Esophagus mucosa (tissue), 1 donor: ENCODE measurements around the gene PARP6. TPM values are rescaled to one million over a fixed set of nuclear protein-coding genes. Genes with fewer than 3 reads are reported as not detected.

Experiments used
- ATAC-seq: fragments of 200-7000 bp; cut with Tn5 transposase; one replicate; pipeline ENCODE4 v1.9.1; 2020
- total RNA-seq: library from RNA; stranded (reverse); gene quantifications from one replicate; pipeline ENCODE4 v1.2.4, GENCODE V29; 2023
- donor health status: DM: yes; HTN: yes; CAD: no.

PARP6 gene
- total RNA-seq, 1 donor from 2014 or later, result 32.6 TPM

- ATAC-seq, result peak; percentile 49
Measured at GRCh38 chr15:72230197-72231065, 41.9 kb downstream of the PARP6 start.

- ATAC-seq, result peak; percentile 0
Measured at GRCh38 chr15:72229947-72230196, 42.5 kb downstream of the PARP6 start.

- ATAC-seq, result no peak
Measured at GRCh38 chr15:72229076-72229946, 43.0 kb downstream of the PARP6 start.

- no peak for ATAC-seq
Measured at GRCh38 chr15:72227720-72228119, 44.6 kb downstream of the PARP6 start.

- ATAC-seq, result peak; percentile 36
Measured at GRCh38 chr15:72227192-72227586, 45.2 kb downstream of the PARP6 start.

- ATAC-seq, result no peak
Measured at GRCh38 chr15:72223278-72223677, 49.1 kb downstream of the PARP6 start.

GRCh38 chr15:72222393-72222792 lies 50.0 kb downstream of the PARP6 start:
- ATAC-seq, result peak; percentile 84

- ATAC-seq, result no peak
Measured at GRCh38 chr15:72220687-72221086, 51.7 kb downstream of the PARP6 start.

- no peak for ATAC-seq
Measured at GRCh38 chr15:72217216-72217615, 55.1 kb downstream of the PARP6 start.

GRCh38 chr15:72216079-72216478 lies 56.3 kb downstream of the PARP6 start:
- no peak for ATAC-seq

- no peak for ATAC-seq
Measured at GRCh38 chr15:72207558-72208085, 64.7 kb downstream of the PARP6 start.

- ATAC-seq, result no peak
Measured at GRCh38 chr15:72206677-72207000, 65.7 kb downstream of the PARP6 start.

GRCh38 chr15:72205896-72206676 lies 66.3 kb downstream of the PARP6 start:
- ATAC-seq, result no peak

- ATAC-seq, result no peak
Measured at GRCh38 chr15:72205273-72205672, 67.1 kb downstream of the PARP6 start.

- ATAC-seq, result peak; percentile 90
Measured at GRCh38 chr15:72203507-72203837, 68.9 kb downstream of the PARP6 start.

GRCh38 chr15:72202801-72203506 lies 69.4 kb downstream of the PARP6 start:
- ATAC-seq, result no peak

GRCh38 chr15:72202302-72202701 lies 70.1 kb downstream of the PARP6 start:
- no peak for ATAC-seq

GRCh38 chr15:72201391-72201921 lies 70.9 kb downstream of the PARP6 start:
- ATAC-seq, result no peak

- no peak for ATAC-seq
Measured at GRCh38 chr15:72200395-72201237, 71.7 kb downstream of the PARP6 start.

GRCh38 chr15:72199721-72200212 lies 72.6 kb downstream of the PARP6 start:
- ATAC-seq, result peak; percentile 51

- no peak for ATAC-seq
Measured at GRCh38 chr15:72199205-72199515, 73.2 kb downstream of the PARP6 start.
